Measurements from ENCODE around the gene RTL10. TPM values are rescaled to one million over a fixed set of nuclear protein-coding genes. Genes with fewer than 3 reads are reported as not detected.
A peak's percentile ranks its signal among the peaks of the same experiment; 100 is the strongest.

RTL10 gene
- total and polyA plus RNA-seq, 2 of the 13 experiments (the other 11 are each of a cell fraction or from before 2014, with no cell fraction given) = 14.1 to 15.8 TPM

- TF ChIP-seq NCOA1 (CRISPR knock-in tag; IDR thresholded peaks at IDR 0.05) = 0 out of 2 replicates have a peak, but pooled peaks have one; percentile 60
- TF ChIP-seq ZSCAN25 (CRISPR knock-in tag; IDR thresholded peaks at IDR 0.05) = peak; percentile 80
- TF ChIP-seq YEATS4 (CRISPR knock-in tag; IDR thresholded peaks at IDR 0.05; ENCODE audit: borderline replicate concordance) = peak; percentile 61
- TF ChIP-seq ZNF414 (CRISPR knock-in tag; IDR thresholded peaks at IDR 0.05) = peak; percentile 95
- peak; percentile 59; the same call in 1 of the 2 replicates for TF ChIP-seq DNMT1 (CRISPR knock-in tag; IDR thresholded peaks at IDR 0.05)
- no peak for TF ChIP-seq ZNF260 (CRISPR knock-in tag; IDR thresholded peaks at IDR 0.05; ENCODE audit: borderline replicate concordance, low read depth)
- TF ChIP-seq SMAD1 (CRISPR knock-in tag; IDR thresholded peaks at IDR 0.05; ENCODE audit: borderline replicate concordance, low read depth) = no peak; the same call in 1 of the 2 replicates
- TF ChIP-seq CBFB (CRISPR knock-in tag; IDR thresholded peaks at IDR 0.05) = 0 out of 2 replicates have a peak, but pooled peaks have one; percentile 43
- peak; percentile 89; the same call in 1 of the 2 replicates for TF ChIP-seq ZBTB1 (CRISPR knock-in tag; IDR thresholded peaks at IDR 0.05; ENCODE audit: borderline replicate concordance)
- TF ChIP-seq NR0B2 (CRISPR knock-in tag; IDR thresholded peaks at IDR 0.05) = peak; percentile 96
- peak; percentile 91 for TF ChIP-seq HOXA3 (CRISPR knock-in tag; IDR thresholded peaks at IDR 0.05)
- no peak for TF ChIP-seq HDAC6 (IDR thresholded peaks at IDR 0.05; ENCODE audit: low read depth, low read length)
- TF ChIP-seq ZBTB43 (CRISPR knock-in tag; conservative IDR thresholded peaks at IDR 0.05) = peak; percentile 98
- peak; percentile 98 for TF ChIP-seq MEIS1 (CRISPR knock-in tag; IDR thresholded peaks at IDR 0.05; ENCODE audit: borderline replicate concordance)
- TF ChIP-seq ZSCAN22 (CRISPR knock-in tag; IDR thresholded peaks at IDR 0.05) = peak; percentile 70; the same call in 1 of the 2 replicates
- TF ChIP-seq NR2F1 (CRISPR knock-in tag; IDR thresholded peaks at IDR 0.05) = peak; percentile 95 to 98
- no peak for TF ChIP-seq ZNF839 (CRISPR knock-in tag; IDR thresholded peaks at IDR 0.05; ENCODE audit: borderline replicate concordance)
- peak; percentile 93 for TF ChIP-seq ZNF431 (CRISPR knock-in tag; IDR thresholded peaks at IDR 0.05; ENCODE audit: borderline replicate concordance, low read depth)
- peak; percentile 71; the same call in 1 of the 2 replicates for TF ChIP-seq RERE (CRISPR knock-in tag; IDR thresholded peaks at IDR 0.05; ENCODE audit: low read depth)
- no peak for TF ChIP-seq MAFG (CRISPR knock-in tag; IDR thresholded peaks at IDR 0.05)
- no peak; the same call in 1 of the 2 replicates for TF ChIP-seq JDP2 (CRISPR knock-in tag; IDR thresholded peaks at IDR 0.05; ENCODE audit: borderline replicate concordance)
Measured at GRCh38 chr22:19892257-19892879, 37.7 kb upstream of the RTL10 start (continued).

Measured in HepG2 (cell line).